ENCODE data around the gene MAPK8IP1.

The MAPK8IP1 gene

GRCh38 chr11:45913942-45914635 lies 28.6 kb downstream of the MAPK8IP1 start:
- DNase-seq, result no peak

- DNase-seq, result no peak
These were observed 30.0 kb downstream of the MAPK8IP1 start for GRCh38 chr11:45915446-45915845.

- no peak for DNase-seq
These were observed 31.8 kb downstream of the MAPK8IP1 start for GRCh38 chr11:45917286-45917622.

GRCh38 chr11:45917623-45918330 lies 32.3 kb downstream of the MAPK8IP1 start, which contains the start of gene PEX16:
TSS of gene PEX16 (minus strand) at chr11:45917877. CDS start at chr11:45917811, 66 bp downstream.
- peak; percentile 97 for DNase-seq

GRCh38 chr11:45918331-45918941 lies 33.0 kb downstream of the MAPK8IP1 start:
- peak; percentile 70 for DNase-seq

GRCh38 chr11:45918962-45919675 lies 33.7 kb downstream of the MAPK8IP1 start:
- no peak for DNase-seq

GRCh38 chr11:45919806-45920530 lies 34.5 kb downstream of the MAPK8IP1 start:
- DNase-seq, result peak; percentile 45

- peak; percentile 34 for DNase-seq
These were observed 35.4 kb downstream of the MAPK8IP1 start for GRCh38 chr11:45920531-45921477.

GRCh38 chr11:45921561-45922424 lies 36.3 kb downstream of the MAPK8IP1 start:
- peak; percentile 53 for DNase-seq

- peak; percentile 42 for DNase-seq
These were observed 37.1 kb downstream of the MAPK8IP1 start, which contains the start of gene LARGE2 for GRCh38 chr11:45922425-45923082. TSS of gene LARGE2 (plus strand) at chr11:45922656. CDS start at chr11:45922883, 227 bp downstream.

GRCh38 chr11:45924036-45924915 lies 38.8 kb downstream of the MAPK8IP1 start:
- peak; percentile 41 for DNase-seq

- DNase-seq, result no peak
These were observed 39.5 kb downstream of the MAPK8IP1 start for GRCh38 chr11:45924927-45925326.

- DNase-seq, result no peak
These were observed 40.1 kb downstream of the MAPK8IP1 start for GRCh38 chr11:45925550-45925949.

- DNase-seq, result no peak
These were observed 40.5 kb downstream of the MAPK8IP1 start for GRCh38 chr11:45926001-45926401.

- DNase-seq, result no peak
These were observed 41.3 kb downstream of the MAPK8IP1 start for GRCh38 chr11:45926536-45927331.

- DNase-seq, result no peak
These were observed 41.9 kb downstream of the MAPK8IP1 start for GRCh38 chr11:45927332-45927683.

- DNase-seq, result no peak
These were observed 42.4 kb downstream of the MAPK8IP1 start for GRCh38 chr11:45927684-45928413.

Measured in right forelimb (tissue), 1 donor.